ENCODE results near the gene WNT2B. TPM values are rescaled to one million over a fixed set of nuclear protein-coding genes. Genes with fewer than 3 reads are reported as not detected.

The WNT2B gene
- total RNA-seq, 1 experiment from 2014 or later = 1.2 TPM

GRCh38 chr1:112506731-112507130 lies 2.0 kb upstream of the WNT2B start (continued):
- TF ChIP-seq E2F1 (CRISPR knock-in tag; IDR thresholded peaks at IDR 0.05) (no peak), ZNF317 (CRISPR knock-in tag; IDR thresholded peaks at IDR 0.05; ENCODE audit: borderline replicate concordance, low read depth) (no peak)

- H3K27me3 Mint-ChIP-seq (ENCODE audit: low read depth) = peaks cover 95% of the 10 kb centered on the region
- H3K4me3 Mint-ChIP-seq = peak overlapping the region; percentile 83
- ChIA-PET POLR2A (no interaction called here), CTCF (interaction anchor here (0.5 to 1.3 kb wide), 2 partner anchors 117 to 208 kb away, joined by 3 to 5 read pairs; partner anchors contain the start of gene PPM1J)
- ATAC-seq (no peak), DNase-seq (ENCODE audit: low spot score) (no peak)
- H3K9me3 Mint-ChIP-seq = no peaks in the 10 kb centered on the region
- peaks cover 27% of the 10 kb centered on the region for H3K4me1 Mint-ChIP-seq
- no peaks in the 10 kb centered on the region for H3K36me3 Mint-ChIP-seq
- H3K27ac Mint-ChIP-seq = no peak overlapping the region
- no peak for TF ChIP-seq ZNF425 (CRISPR knock-in tag; conservative IDR thresholded peaks at IDR 0.05)
- no peak for TF ChIP-seq AR (CRISPR knock-in tag; IDR thresholded peaks at IDR 0.05)
- TF ChIP-seq USF1 (CRISPR knock-in tag; IDR thresholded peaks at IDR 0.05) = no peak
- TF ChIP-seq MLX (CRISPR knock-in tag; IDR thresholded peaks at IDR 0.05) = no peak
- TF ChIP-seq E2F5 (CRISPR knock-in tag; IDR thresholded peaks at IDR 0.05) = no peak
- no peak for TF ChIP-seq SMAD3 (CRISPR knock-in tag; IDR thresholded peaks at IDR 0.05; ENCODE audit: borderline replicate concordance)
- TF ChIP-seq ZNF532 (CRISPR knock-in tag; IDR thresholded peaks at IDR 0.05; ENCODE audit: borderline replicate concordance) = no peak
- TF ChIP-seq ELF4 (CRISPR knock-in tag; IDR thresholded peaks at IDR 0.05; ENCODE audit: low read depth) = no peak
- TF ChIP-seq MAX (CRISPR knock-in tag; IDR thresholded peaks at IDR 0.05) = no peak
- no peak for TF ChIP-seq NFE2L1 (CRISPR knock-in tag; IDR thresholded peaks at IDR 0.05)
- no peak for TF ChIP-seq ZNF512 (CRISPR knock-in tag; IDR thresholded peaks at IDR 0.05; ENCODE audit: borderline replicate concordance)
- no peak for TF ChIP-seq ESRRA (CRISPR knock-in tag; IDR thresholded peaks at IDR 0.05; ENCODE audit: borderline replicate concordance)
- no peak for TF ChIP-seq AFF4 (CRISPR knock-in tag; IDR thresholded peaks at IDR 0.05; ENCODE audit: borderline replicate concordance)
- no peak for TF ChIP-seq NR3C1 (CRISPR knock-in tag; conservative IDR thresholded peaks at IDR 0.05; ENCODE audit: low read depth)
Observed at GRCh38 chr1:112507336-112507735, 1.4 kb upstream of the WNT2B start.

Data from WTC11 (cell line).